CD4-positive, alpha-beta T cell treated with Interferon gamma for 1 hour (primary cell): ENCODE results near the gene ZNF664.
"Not testable (repeated sequence)": the region's sequence is repeated elsewhere in the genome, so short reads cannot be mapped to it uniquely, and the experiment has no call there.

Experiments used
- DNase-seq: peaks from one replicate; pipeline ENCODE4 v3.0.0-alpha.2; 2020

ZNF664 gene

GRCh38 chr12:123942238-123942653 is 30.8 kb upstream of the ZNF664 start:
- no peak for DNase-seq

GRCh38 chr12:123942911-123943648 is 29.9 kb upstream of the ZNF664 start:
- no peak for DNase-seq

- no peak for DNase-seq
Measured at GRCh38 chr12:123943816-123944215, 29.2 kb upstream of the ZNF664 start.

- no peak for DNase-seq
Measured at GRCh38 chr12:123944696-123945095, 28.3 kb upstream of the ZNF664 start.

- DNase-seq = no peak
Measured at GRCh38 chr12:123945287-123946151, 27.5 kb upstream of the ZNF664 start.

- DNase-seq = no peak
Measured at GRCh38 chr12:123946152-123946515, 26.9 kb upstream of the ZNF664 start.

- DNase-seq = not testable (repeated sequence)
Measured at GRCh38 chr12:123946516-123947505, 26.2 kb upstream of the ZNF664 start.

- DNase-seq = not testable (repeated sequence)
Measured at GRCh38 chr12:123947531-123947930, 25.5 kb upstream of the ZNF664 start.

- DNase-seq = no peak
Measured at GRCh38 chr12:123948401-123948795, 24.6 kb upstream of the ZNF664 start.

GRCh38 chr12:123948796-123949769 is 23.9 kb upstream of the ZNF664 start:
- no peak for DNase-seq

- DNase-seq = no peak
Measured at GRCh38 chr12:123949770-123950165, 23.2 kb upstream of the ZNF664 start.

GRCh38 chr12:123950476-123951349 is 22.3 kb upstream of the ZNF664 start:
- DNase-seq = no peak

GRCh38 chr12:123951467-123951866 is 21.5 kb upstream of the ZNF664 start:
- no peak for DNase-seq

- DNase-seq = no peak
Measured at GRCh38 chr12:123952037-123952436, 21.0 kb upstream of the ZNF664 start.

- DNase-seq = no peak
Measured at GRCh38 chr12:123954647-123955350, 18.2 kb upstream of the ZNF664 start.

- DNase-seq = no peak
Measured at GRCh38 chr12:123956249-123956648, 16.8 kb upstream of the ZNF664 start.

- DNase-seq = no peak
Measured at GRCh38 chr12:123957196-123957595, 15.8 kb upstream of the ZNF664 start.

GRCh38 chr12:123958462-123958861 is 14.6 kb upstream of the ZNF664 start:
- no peak for DNase-seq

- DNase-seq = no peak
Measured at GRCh38 chr12:123958876-123959275, 14.1 kb upstream of the ZNF664 start.
